Kidney (tissue), 14 donors: ENCODE results near the gene GUCA2B. TPM values are rescaled to one million over a fixed set of nuclear protein-coding genes. Genes with fewer than 3 reads are reported as not detected.

Experiments used
- DNase-seq, 5 donors: peaks; one replicate each; pipeline ENCODE4 v3.0.0-alpha.2; 2013 to 2020
- FAIRE-seq: peaks from 2 replicates; lab custom pipeline; 2012; peaks lifted over from hg19 to GRCh38; lab: Jason Lieb, UNC
- H3K27ac ChIP-seq, 2 donors: one replicate each; pipeline ENCODE4 v1.7.0; 2013; ENCODE audit warnings: low read depth in 2 of 2, low read length in 2 of 2, inconsistent platforms in 1 of 2
- H3K27me3 ChIP-seq: one replicate; pipeline ENCODE4 v1.7.1; 2013; ENCODE audit warnings: low read length, inconsistent platforms; ENCODE audit not compliant: control insufficient read depth, insufficient read depth
- H3K36me3 ChIP-seq, 3 donors: one replicate each; pipeline versions ENCODE4 v1.7.0 to v1.7.1; 2013; ENCODE audit warnings: low read length in 3 of 3, control low read depth in 1 of 3, inconsistent platforms in 1 of 3; ENCODE audit not compliant: insufficient read depth in 3 of 3, control insufficient read depth in 2 of 3
- H3K4me1 ChIP-seq, 3 donors: one replicate each; pipeline versions ENCODE4 v1.7.0 to v1.7.1; 2013; ENCODE audit warnings: low read length in 3 of 3, inconsistent platforms in 1 of 3, low read depth in 1 of 3; ENCODE audit not compliant: control insufficient read depth in 2 of 3, insufficient read depth in 2 of 3
- H3K4me3 ChIP-seq, 3 donors: one replicate each; pipeline versions ENCODE4 v1.7.0 to v1.8.1; 2013; ENCODE audit warnings: low read length in 3 of 3, control low read depth in 1 of 3, inconsistent platforms in 1 of 3
- H3K9ac ChIP-seq, 3 donors: one replicate each; pipeline versions ENCODE4 v1.7.0 to v1.7.1; 2013; ENCODE audit warnings: low read length in 3 of 3, control low read depth in 1 of 3, inconsistent platforms in 1 of 3
- H3K9me3 ChIP-seq, 3 donors: one replicate each; pipeline versions ENCODE4 v1.7.0 to v1.7.1; 2013; ENCODE audit warnings: low read length in 3 of 3, control low read depth in 1 of 3, inconsistent platforms in 1 of 3; ENCODE audit not compliant: control insufficient read depth in 2 of 3, insufficient read depth in 1 of 3
- intact Hi-C: fragments of 100-400 bp; cut with DNase I; formaldehyde crosslinking; loops from one replicate; pipeline ENCODE4 v1.11.1; 2022
- polyA plus RNA-seq: library from polyadenylated mRNA; stranded (reverse); fragments of 350-450 nt; fragmentation: Illumina TruSeq; extraction: RNeasy Lipid Tissue Mini Kit (QIAGEN cat#74804); gene quantifications from one replicate; pipeline ENCODE4 v1.2.3, GENCODE V29; 2014; ENCODE audit warnings: low read depth, low replicate concordance; ENCODE audit not compliant: insufficient read depth
- total RNA-seq: library from RNA; stranded (reverse); fragmentation: NEBNext Ultra II Directional; extraction: Animal tissue kit (Norgen Biotek cat#: 25700); gene quantifications from one replicate; pipeline ENCODE4 v1.2.1, GENCODE V29; 2021
- TF ChIP-seq, protein P1 (sequence below): IDR thresholded peaks from 3 replicates; pipeline ENCODE4 v1.5.1; 2012; ENCODE audit warnings: mild to moderate bottlenecking, moderate library complexity, borderline replicate concordance; ENCODE audit not compliant: insufficient read depth; ENCODE audit errors: extremely low read depth
- donor health status: control.
- donor health status: control.
- donor health status: control.
- donor health status: control.
- donor health status: control.
- donor health status: DM: yes; HTN: yes; CAD: no.
- donor health status: Normal renal cell carcinoma (clear cell type).

GUCA2B gene
- total and polyA plus RNA-seq, 2 donors from 2014 or later, result not detected

DNA sequence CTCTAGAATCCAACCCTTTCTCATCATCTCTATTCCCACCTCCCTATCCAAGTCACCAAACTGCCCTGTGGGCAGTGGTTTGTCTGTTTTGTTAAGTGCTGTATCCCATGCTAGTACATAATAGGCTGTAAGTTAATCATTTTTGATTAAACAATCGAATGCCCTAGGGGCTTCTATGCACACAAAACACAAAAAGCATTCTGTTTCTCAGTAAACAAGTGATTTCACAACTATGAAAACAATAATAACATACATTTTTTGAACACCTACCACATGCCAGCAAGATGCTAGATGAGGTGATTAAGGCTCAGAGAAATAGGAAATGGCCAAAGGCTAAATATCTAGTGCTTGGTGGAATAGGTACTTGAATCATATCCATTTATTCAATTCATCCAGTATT is 5.0 kb upstream of the GUCA2B start:
- Histone ChIP-seq H3K27me3 (peaks cover 3% of the 10 kb centered on the region), H3K4me1 (peaks cover 0 to 5% (median 0%) of the 10 kb centered on the region in 3 donors), H3K4me3 (no peak overlapping the region), H3K36me3 (no peaks in the 10 kb centered on the region), H3K9ac (no peak overlapping the region), H3K9me3 (no peaks in the 10 kb centered on the region), H3K27ac (no peak overlapping the region)
- TF ChIP-seq, protein P1, sequence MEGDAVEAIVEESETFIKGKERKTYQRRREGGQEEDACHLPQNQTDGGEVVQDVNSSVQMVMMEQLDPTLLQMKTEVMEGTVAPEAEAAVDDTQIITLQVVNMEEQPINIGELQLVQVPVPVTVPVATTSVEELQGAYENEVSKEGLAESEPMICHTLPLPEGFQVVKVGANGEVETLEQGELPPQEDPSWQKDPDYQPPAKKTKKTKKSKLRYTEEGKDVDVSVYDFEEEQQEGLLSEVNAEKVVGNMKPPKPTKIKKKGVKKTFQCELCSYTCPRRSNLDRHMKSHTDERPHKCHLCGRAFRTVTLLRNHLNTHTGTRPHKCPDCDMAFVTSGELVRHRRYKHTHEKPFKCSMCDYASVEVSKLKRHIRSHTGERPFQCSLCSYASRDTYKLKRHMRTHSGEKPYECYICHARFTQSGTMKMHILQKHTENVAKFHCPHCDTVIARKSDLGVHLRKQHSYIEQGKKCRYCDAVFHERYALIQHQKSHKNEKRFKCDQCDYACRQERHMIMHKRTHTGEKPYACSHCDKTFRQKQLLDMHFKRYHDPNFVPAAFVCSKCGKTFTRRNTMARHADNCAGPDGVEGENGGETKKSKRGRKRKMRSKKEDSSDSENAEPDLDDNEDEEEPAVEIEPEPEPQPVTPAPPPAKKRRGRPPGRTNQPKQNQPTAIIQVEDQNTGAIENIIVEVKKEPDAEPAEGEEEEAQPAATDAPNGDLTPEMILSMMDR, result no peak
- intact Hi-C loops, result no loop called here
- FAIRE-seq (no peak), DNase-seq (no peak)

DNA sequence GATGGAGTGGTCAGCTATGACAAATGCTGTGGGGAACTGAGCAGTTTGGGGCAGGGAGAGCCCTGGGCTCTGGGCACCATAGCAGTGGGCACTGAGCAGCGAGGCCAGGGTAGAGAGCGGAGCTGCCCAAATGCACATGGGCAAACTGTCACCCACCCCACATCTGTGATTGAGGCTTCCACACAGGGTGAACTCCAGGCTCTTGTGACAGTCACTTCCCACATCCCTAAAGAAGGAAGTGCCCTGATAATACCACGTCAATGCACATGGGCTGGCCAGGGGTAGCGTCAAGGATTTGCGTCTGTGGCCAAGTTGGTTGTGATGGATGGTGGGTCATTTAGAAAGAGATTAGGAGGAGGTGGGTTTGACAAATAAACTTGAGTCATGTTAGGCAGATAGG is 2.6 kb upstream of the GUCA2B start:
- H3K27me3 ChIP-seq, result peaks cover 3% of the 10 kb centered on the region
- no peak for FAIRE-seq

GRCh38 chr1:42152119-42152518 is 1.1 kb upstream of the GUCA2B start:
- intact Hi-C loops, result no loop called here
- Histone ChIP-seq H3K36me3 (no peaks in the 10 kb centered on the region), H3K9ac (no peak overlapping the region), H3K9me3 (no peaks in the 10 kb centered on the region), H3K4me1 (peaks cover 0 to 2% (median 0%) of the 10 kb centered on the region in 3 donors), H3K4me3 (no peak overlapping the region), H3K27ac (no peak overlapping the region), H3K27me3 (no peaks in the 10 kb centered on the region)
- DNase-seq (no peak), FAIRE-seq (no peak)
- TF ChIP-seq, protein P1, result no peak

More for the DNA sequence above, 2.6 kb upstream of the GUCA2B start:
- Histone ChIP-seq H3K9me3 (no peaks in the 10 kb centered on the region), H3K27ac (no peak overlapping the region), H3K9ac (no peak overlapping the region), H3K4me1 (peaks cover 0 to 7% (median 0%) of the 10 kb centered on the region in 3 donors), H3K36me3 (no peaks in the 10 kb centered on the region), H3K4me3 (no peak overlapping the region)
- DNase-seq, result no peak
- intact Hi-C loops, result no loop called here
- TF ChIP-seq, protein P1, result no peak

DNA sequence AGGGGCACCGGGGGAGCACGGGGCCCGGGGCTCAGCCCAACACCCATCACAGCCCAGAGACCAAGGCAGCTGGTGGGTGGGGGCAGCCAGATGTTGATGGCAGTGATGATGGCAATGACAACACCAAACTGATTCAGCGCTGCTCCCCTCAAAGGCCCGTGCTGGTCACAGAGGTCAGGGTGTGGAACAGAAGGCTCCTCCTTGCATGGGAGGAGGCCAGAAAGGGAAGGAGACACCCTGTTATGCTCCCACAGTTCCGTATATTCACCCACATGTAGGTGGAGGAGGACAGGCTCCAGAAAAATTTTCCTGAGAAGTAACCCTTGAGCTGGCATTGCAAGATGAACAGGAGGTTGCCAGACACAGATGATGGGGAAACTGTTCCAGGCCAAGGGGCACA is 414 bp downstream of the GUCA2B start:
- TF ChIP-seq, protein P1, result no peak
- Histone ChIP-seq H3K4me3 (no peak overlapping the region), H3K9me3 (no peaks in the 10 kb centered on the region), H3K9ac (no peak overlapping the region), H3K36me3 (no peaks in the 10 kb centered on the region), H3K27ac (no peak overlapping the region), H3K4me1 (peaks cover 0 to 2% (median 0%) of the 10 kb centered on the region in 3 donors), H3K27me3 (no peaks in the 10 kb centered on the region)
- intact Hi-C loops, result no loop called here
- no peak for FAIRE-seq
- DNase-seq, result no peak
